DOHH2 (cell line): ENCODE measurements around the gene SCD5.

Experiments used
- CTCF ChIP-seq: fragments of 200-600 bp; sonication (generic); IDR thresholded peaks from one replicate; pipeline ENCODE4 v1.5.1; 2014; ENCODE audit warnings: antibody characterized with exemption, mild to moderate bottlenecking, low read depth, low read length; ENCODE audit not compliant: poor library complexity, severe bottlenecking
- EZH2phosphoT487 ChIP-seq: fragments of 200-600 bp; sonication (generic); IDR thresholded peaks from 2 replicates; pipeline ENCODE4 v1.6.1; 2017; ENCODE audit warnings: borderline replicate concordance, mild to moderate bottlenecking, antibody characterized with exemption, low read length, moderate library complexity, mixed read lengths

GRCh38 chr4:82802911-82803310, 4.3 kb upstream of the SCD5 start:
- TF ChIP-seq CTCF = no peak
- no peak for TF ChIP-seq EZH2phosphoT487
